ENCODE results near the gene FBXL15. TPM values are rescaled to one million over a fixed set of nuclear protein-coding genes. Genes with fewer than 3 reads are reported as not detected.

FBXL15 gene
- total and polyA plus RNA-seq, 9 of the 15 experiments (the other 6 are each of a cell fraction or from before 2014, with no cell fraction given) = 0.08 to 25.9 (median 3.5) TPM

- in situ Hi-C loops (cut with MboI) = loop anchor here (25.0 kb wide), 1 partner anchor 194 kb away; no protein-coding TSS in a partner anchor
- FAIRE-seq (peak; percentile 49), ATAC-seq (no peak)
- TF ChIP-seq MYC (IDR thresholded peaks at IDR 0.05; ENCODE audit: low read depth, low read length) (no peak), MYC (CRISPR knock-in tag; IDR thresholded peaks at IDR 0.05; ENCODE audit: borderline replicate concordance, low read depth) (no peak), SIN3A (IDR thresholded peaks at IDR 0.05; ENCODE audit: borderline replicate concordance in 2 of 2, control insufficient read depth in 1 of 2, low read depth in 2 of 2, low read length in 2 of 2) (no peak), HDAC6 (IDR thresholded peaks at IDR 0.05; ENCODE audit: low read depth, low read length) (no peak), ZC3H11A (IDR thresholded peaks at IDR 0.05; ENCODE audit: low read depth, low read length) (no peak)
- TF ChIP-seq, protein P1, sequence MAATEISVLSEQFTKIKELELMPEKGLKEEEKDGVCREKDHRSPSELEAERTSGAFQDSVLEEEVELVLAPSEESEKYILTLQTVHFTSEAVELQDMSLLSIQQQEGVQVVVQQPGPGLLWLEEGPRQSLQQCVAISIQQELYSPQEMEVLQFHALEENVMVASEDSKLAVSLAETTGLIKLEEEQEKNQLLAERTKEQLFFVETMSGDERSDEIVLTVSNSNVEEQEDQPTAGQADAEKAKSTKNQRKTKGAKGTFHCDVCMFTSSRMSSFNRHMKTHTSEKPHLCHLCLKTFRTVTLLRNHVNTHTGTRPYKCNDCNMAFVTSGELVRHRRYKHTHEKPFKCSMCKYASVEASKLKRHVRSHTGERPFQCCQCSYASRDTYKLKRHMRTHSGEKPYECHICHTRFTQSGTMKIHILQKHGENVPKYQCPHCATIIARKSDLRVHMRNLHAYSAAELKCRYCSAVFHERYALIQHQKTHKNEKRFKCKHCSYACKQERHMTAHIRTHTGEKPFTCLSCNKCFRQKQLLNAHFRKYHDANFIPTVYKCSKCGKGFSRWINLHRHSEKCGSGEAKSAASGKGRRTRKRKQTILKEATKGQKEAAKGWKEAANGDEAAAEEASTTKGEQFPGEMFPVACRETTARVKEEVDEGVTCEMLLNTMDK (IDR thresholded peaks at IDR 0.05; ENCODE audit: borderline replicate concordance, insufficient read depth, low read depth, low read length, poor library complexity, severe bottlenecking) = peak; percentile 73
- TF ChIP-seq, protein P2, sequence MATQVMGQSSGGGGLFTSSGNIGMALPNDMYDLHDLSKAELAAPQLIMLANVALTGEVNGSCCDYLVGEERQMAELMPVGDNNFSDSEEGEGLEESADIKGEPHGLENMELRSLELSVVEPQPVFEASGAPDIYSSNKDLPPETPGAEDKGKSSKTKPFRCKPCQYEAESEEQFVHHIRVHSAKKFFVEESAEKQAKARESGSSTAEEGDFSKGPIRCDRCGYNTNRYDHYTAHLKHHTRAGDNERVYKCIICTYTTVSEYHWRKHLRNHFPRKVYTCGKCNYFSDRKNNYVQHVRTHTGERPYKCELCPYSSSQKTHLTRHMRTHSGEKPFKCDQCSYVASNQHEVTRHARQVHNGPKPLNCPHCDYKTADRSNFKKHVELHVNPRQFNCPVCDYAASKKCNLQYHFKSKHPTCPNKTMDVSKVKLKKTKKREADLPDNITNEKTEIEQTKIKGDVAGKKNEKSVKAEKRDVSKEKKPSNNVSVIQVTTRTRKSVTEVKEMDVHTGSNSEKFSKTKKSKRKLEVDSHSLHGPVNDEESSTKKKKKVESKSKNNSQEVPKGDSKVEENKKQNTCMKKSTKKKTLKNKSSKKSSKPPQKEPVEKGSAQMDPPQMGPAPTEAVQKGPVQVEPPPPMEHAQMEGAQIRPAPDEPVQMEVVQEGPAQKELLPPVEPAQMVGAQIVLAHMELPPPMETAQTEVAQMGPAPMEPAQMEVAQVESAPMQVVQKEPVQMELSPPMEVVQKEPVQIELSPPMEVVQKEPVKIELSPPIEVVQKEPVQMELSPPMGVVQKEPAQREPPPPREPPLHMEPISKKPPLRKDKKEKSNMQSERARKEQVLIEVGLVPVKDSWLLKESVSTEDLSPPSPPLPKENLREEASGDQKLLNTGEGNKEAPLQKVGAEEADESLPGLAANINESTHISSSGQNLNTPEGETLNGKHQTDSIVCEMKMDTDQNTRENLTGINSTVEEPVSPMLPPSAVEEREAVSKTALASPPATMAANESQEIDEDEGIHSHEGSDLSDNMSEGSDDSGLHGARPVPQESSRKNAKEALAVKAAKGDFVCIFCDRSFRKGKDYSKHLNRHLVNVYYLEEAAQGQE (IDR thresholded peaks at IDR 0.05; ENCODE audit: borderline replicate concordance) = 0 out of 2 replicates have a peak, but pooled peaks have one; percentile 58
- TF ChIP-seq, protein P2 (CRISPR knock-in tag; IDR thresholded peaks at IDR 0.05; ENCODE audit: low read depth) = no peak
Measured at GRCh38 chr10:102393411-102394078, 27.1 kb upstream of the FBXL15 start.

More at GRCh38 chr10:102393411-102394078, 27.1 kb upstream of the FBXL15 start:
- Histone ChIP-seq H3K9ac (ENCODE audit: insufficient read depth in 1 of 2, low read depth in 2 of 2, low read length in 2 of 2) (peak overlapping the region; percentile 58 to 92; a peak in 3 of 4 replicates), H3K4me2 (ENCODE audit: insufficient read depth, low read length) (peak overlapping the region; percentile 99), H3K9me1 (ENCODE audit: control insufficient read depth, insufficient read depth, low read length) (no peaks in the 10 kb centered on the region), H3K36me3 (ENCODE audit: control insufficient read depth, insufficient read depth, low read length) (peaks cover 12% of the 10 kb centered on the region; the same call in 1 of the 3 replicates), H3K79me2 (ENCODE audit: control insufficient read depth, insufficient read depth, low read length) (peaks cover 7% of the 10 kb centered on the region; the same call in 1 of the 3 replicates), H2AFZ (ENCODE audit: low read depth, low read length) (peak overlapping the region; percentile 88), H4K20me1 (replicated peaks; ENCODE audit: control insufficient read depth, insufficient read depth, low read length) (no peaks in the 10 kb centered on the region), H3K4me3 (peak overlapping the region; percentile 78), H3K9me3 (replicated peaks; ENCODE audit: control insufficient read depth, insufficient read depth, low read depth, low read length) (no peaks in the 10 kb centered on the region), H3K27ac (ENCODE audit: extremely low read depth, low read depth, low read length) (no peak overlapping the region; the same call in 2 of the 3 replicates), H3K4me1 (replicated peaks in 1 of 2; ENCODE audit: control insufficient read depth in 2 of 2, insufficient read depth in 2 of 2, low read length in 2 of 2) (peaks cover 14 to 33% of the 10 kb centered on the region in 2 experiments; a peak in 4 of 5 replicates), H3K27me3 (ENCODE audit: control insufficient read depth in 2 of 2, insufficient read depth in 2 of 2, low read length in 2 of 2) (no peaks in the 10 kb centered on the region)
- 36% methylated on average over 26 of the region's 30 CpGs for WGBS (ENCODE audit: insufficient coverage, low coverage, missing lambda C conversion rate)
- no peak for DNase-seq (ENCODE audit: extremely low read depth in 1 of 4, low spot score in 3 of 4)
- TSS peak; percentile 87 for BruUV-seq (replicated peaks)
- CTCF ChIA-PET (ENCODE audit: low intra/inter-chr PET ratio) = interaction anchor here (0.9 to 1.1 kb wide), 2 partner anchors 30 to 86 kb away, joined by 3 read pairs; no protein-coding TSS in a partner anchor
- POLR2A ChIA-PET = interaction anchor here (1.0 to 1.9 kb wide), 3 partner anchors 11 to 227 kb away, joined by 3 to 6 read pairs (median 3); no protein-coding TSS in a partner anchor
- intact Hi-C loops (cut with micrococcal nuclease) = loop anchor here (1.0 kb wide), 2 partner anchors 86 to 190 kb away; no protein-coding TSS in a partner anchor
